IMR-90 (cell line): ENCODE data around the gene SYNE1. TPM values are rescaled to one million over a fixed set of nuclear protein-coding genes. Genes with fewer than 3 reads are reported as not detected.

Experiments used
- ATAC-seq: fragments of 200-7000 bp; cut with Tn5 transposase; 2 replicates; pipeline ENCODE4 v1.9.1; 2020; ENCODE audit warnings: low read depth, mild to moderate bottlenecking, moderate library complexity
- BruUV-seq: library from RNA; stranded (reverse); fragments of 400-500 nt; replicated peaks from 2 replicates; lab custom pipeline; 2021; lab: Mats Ljungman, UMichigan
- CTCF ChIA-PET: fragments of 300-600 bp; formaldehyde crosslinking; extraction: SDS; loops from one replicate; lab custom pipeline; 2021; ENCODE audit warnings: antibody characterized with exemption; lab: Yijun Ruan, JAX
- POLR2A ChIA-PET: fragments of 300-600 bp; sonication (Branson Sonifier 250); formaldehyde crosslinking; loops from one replicate; lab custom pipeline; 2022; ENCODE audit warnings: antibody characterized with exemption; ENCODE audit not compliant: unreplicated experiment; lab: Charles Lee
- DNase-seq: peaks from one replicate; pipeline ENCODE4 v3.0.0; 2013
- H2AFZ ChIP-seq: replicated peaks from 2 replicates; pipeline ENCODE3; 2013; ENCODE audit warnings: low read length, mild to moderate bottlenecking; ENCODE audit not compliant: poor library complexity
- H2AK5ac ChIP-seq: 2 replicates; pipeline ENCODE4 v1.6.1; 2013; ENCODE audit warnings: low read depth, low read length, inconsistent platforms
- H2AK9ac ChIP-seq: replicated peaks from 2 replicates; pipeline ENCODE3; 2013; ENCODE audit warnings: mild to moderate bottlenecking, low read depth, low read length, moderate library complexity; ENCODE audit not compliant: poor library complexity
- H2BK120ac ChIP-seq: 2 replicates; pipeline ENCODE4 v1.6.1; 2013; ENCODE audit warnings: low read depth, low read length, inconsistent platforms
- H2BK15ac ChIP-seq: 3 replicates; pipeline ENCODE4 v1.6.1; 2013; ENCODE audit warnings: low read depth, low read length, inconsistent platforms
- H2BK20ac ChIP-seq: 2 replicates; pipeline ENCODE4 v1.6.1; 2013; ENCODE audit warnings: low read depth, mild to moderate bottlenecking, inconsistent platforms, low read length, moderate library complexity
- H2BK5ac ChIP-seq: 2 replicates; pipeline ENCODE4 v1.6.1; 2013; ENCODE audit warnings: mild to moderate bottlenecking, low read depth, low read length, inconsistent platforms; ENCODE audit not compliant: poor library complexity, severe bottlenecking
- H3K14ac ChIP-seq: replicated peaks from 2 replicates; pipeline ENCODE4 v1.6.1; 2013; ENCODE audit warnings: low read depth, low read length, inconsistent platforms
- H3K18ac ChIP-seq: 2 replicates; pipeline ENCODE4 v1.6.1; 2013; ENCODE audit warnings: low read depth, low read length, control low read depth
- H3K23ac ChIP-seq: 2 replicates; pipeline ENCODE4 v1.6.1; 2013; ENCODE audit warnings: low read depth, low read length, inconsistent platforms
- H3K27ac ChIP-seq: 2 replicates; pipeline ENCODE4 v1.5.1; 2013; ENCODE audit warnings: mild to moderate bottlenecking, control low read depth, low read length; ENCODE audit not compliant: insufficient read depth
- H3K27me3 ChIP-seq: 2 replicates; pipeline ENCODE4 v1.6.1; 2013; ENCODE audit warnings: low read length; ENCODE audit not compliant: control insufficient read depth, insufficient read depth
- H3K36me3 ChIP-seq: 2 replicates; pipeline ENCODE4 v1.6.1; 2013; ENCODE audit warnings: low read length, mixed read lengths; ENCODE audit not compliant: control insufficient read depth, insufficient read depth
- H3K4ac ChIP-seq: 2 replicates; pipeline ENCODE4 v1.6.1; 2013; ENCODE audit warnings: low read depth, low read length, inconsistent platforms
- H3K4me1 ChIP-seq: 2 replicates; pipeline ENCODE4 v1.6.1; 2013; ENCODE audit warnings: low read length, mixed read lengths; ENCODE audit not compliant: control insufficient read depth, insufficient read depth
- H3K4me2 ChIP-seq: 2 replicates; pipeline ENCODE4 v1.6.1; 2013; ENCODE audit warnings: low read depth, mild to moderate bottlenecking, control low read depth, low read length, moderate library complexity
- H3K4me3 ChIP-seq: 2 replicates; pipeline ENCODE4 v1.5.1; 2013; ENCODE audit warnings: low read depth, mild to moderate bottlenecking, control low read depth, low read length, moderate library complexity; ENCODE audit not compliant: insufficient read depth
- H3K56ac ChIP-seq: 2 replicates; pipeline ENCODE4 v1.6.1; 2013; ENCODE audit warnings: low read length, inconsistent platforms; ENCODE audit not compliant: insufficient read depth; ENCODE audit errors: extremely low read depth
- H3K79me1 ChIP-seq, 2 experiments: 2 replicates each; pipeline ENCODE4 v1.6.1; 2013; ENCODE audit warnings: low read length in 2 of 2, inconsistent platforms in 1 of 2, low read depth in 1 of 2
- H3K9ac ChIP-seq: 2 replicates; pipeline ENCODE4 v1.6.1; 2013; ENCODE audit warnings: low read depth, low read length, control low read depth
- H3K9me1 ChIP-seq: 2 replicates; pipeline ENCODE4 v1.6.1; 2013; ENCODE audit warnings: low read length, inconsistent platforms; ENCODE audit not compliant: insufficient read depth
- H3K9me3 ChIP-seq: 2 replicates; pipeline ENCODE4 v1.6.1; 2013; ENCODE audit warnings: low read length; ENCODE audit not compliant: control insufficient read depth, insufficient read depth
- H4K20me1 ChIP-seq: 2 replicates; pipeline ENCODE4 v1.6.1; 2013; ENCODE audit warnings: low read length, inconsistent platforms; ENCODE audit not compliant: insufficient read depth
- H4K5ac ChIP-seq: 2 replicates; pipeline ENCODE4 v1.6.1; 2013; ENCODE audit warnings: mild to moderate bottlenecking, low read depth, low read length, control low read depth
- H4K8ac ChIP-seq, 2 experiments: 2 replicates each; pipeline ENCODE4 v1.6.1; 2013; ENCODE audit warnings: low read depth in 2 of 2, low read length in 2 of 2, control low read depth in 1 of 2, inconsistent platforms in 1 of 2
- H4K91ac ChIP-seq: 2 replicates; pipeline ENCODE4 v1.6.1; 2013; ENCODE audit warnings: low read depth, low read length, inconsistent platforms; ENCODE audit not compliant: insufficient read depth
- BHLHE40 ChIP-seq: fragments of 150-350 bp; IDR thresholded peaks from 2 replicates; pipeline ENCODE4 v1.6.1; 2016; ENCODE audit warnings: mild to moderate bottlenecking, low read depth, low read length
- CHD1 ChIP-seq: IDR thresholded peaks from 2 replicates; pipeline ENCODE4 v1.6.1; 2012; ENCODE audit warnings: low read depth, low read length, improper control_type of control experiment
- CTCF ChIP-seq: conservative IDR thresholded peaks from 2 replicates; pipeline ENCODE4 v1.5.1; 2012; ENCODE audit warnings: mild to moderate bottlenecking, low read depth, low read length, improper control_type of control experiment
- MAFK ChIP-seq: IDR thresholded peaks from 2 replicates; pipeline ENCODE4 v1.6.1; 2012; ENCODE audit warnings: low read depth, low read length, improper control_type of control experiment
- NFE2L2 ChIP-seq: fragments of 150-350 bp; IDR thresholded peaks from 2 replicates; pipeline ENCODE4 v1.6.1; 2016; ENCODE audit warnings: low read depth, mild to moderate bottlenecking, low read length
- RAD21 ChIP-seq: IDR thresholded peaks from 2 replicates; pipeline ENCODE4 v1.6.1; 2012; ENCODE audit warnings: low read length, improper control_type of control experiment
- SMC3 ChIP-seq: fragments of 150-350 bp; IDR thresholded peaks from 2 replicates; pipeline ENCODE4 v1.6.1; 2016; ENCODE audit warnings: low read depth, mild to moderate bottlenecking, antibody characterized with exemption, low read length, moderate library complexity
- dilution Hi-C: fragments of 300-500 bp; cut with HindIII; formaldehyde crosslinking; loops from one replicate; pipeline ENCODE4 v1.14.3; 2018; ENCODE audit warnings: low sequenced_read_pairs; ENCODE audit not compliant: unreplicated experiment
- in situ Hi-C: fragments of 300-500 bp; cut with MboI; formaldehyde crosslinking; loops from 3 replicates; pipeline ENCODE4 v1.14.3; 2019; ENCODE audit warnings: low sequenced_read_pairs, inconsistent platforms, mixed read lengths
- intact Hi-C: fragments of 100-400 bp; cut with micrococcal nuclease; formaldehyde crosslinking; loops from 2 replicates; pipeline ENCODE4 v1.10.0; 2022
- polyA plus RNA-seq, 3 experiments: library from polyadenylated mRNA; depleted of rRNA; stranded (reverse); fragments of >200 nt; gene quantifications; 2 replicates each; pipeline ENCODE4 v1.2.3, GENCODE V29; 2012; ENCODE audit warnings: low replicate concordance in 1 of 3
- total RNA-seq: library from RNA; depleted of rRNA; stranded (reverse); fragments of >200 nt; gene quantifications from 2 replicates; pipeline ENCODE4 v1.2.3, GENCODE V29; 2012

SYNE1 gene
- total and polyA plus RNA-seq, 2 of the 4 experiments (the other 2 are of a cell fraction): 34.1 to 159 TPM

GRCh38 chr6:152371775-152372174 lies 265.4 kb downstream of the SYNE1 start:
- intact Hi-C loops (no loop called here), in situ Hi-C loops (no loop called here), dilution Hi-C loops (no loop called here)
- H4K91ac ChIP-seq: no peak overlapping the region
- ATAC-seq (no peak), DNase-seq (no peak)
- ChIA-PET POLR2A (no interaction called here), CTCF (no interaction called here)
- no peak overlapping the region for H3K9ac ChIP-seq
- no peak overlapping the region for H3K27ac ChIP-seq
- no peak overlapping the region for H2AK9ac ChIP-seq
- no peaks in the 10 kb centered on the region; the same call in 1 of the 2 replicates for H3K9me1 ChIP-seq
- no peak overlapping the region for H3K56ac ChIP-seq
- no peak overlapping the region for H3K4me2 ChIP-seq
- H4K5ac ChIP-seq: no peak overlapping the region
- H3K4me3 ChIP-seq: no peak overlapping the region
- H2BK120ac ChIP-seq: no peak overlapping the region
- no peak overlapping the region for H3K18ac ChIP-seq
- no peaks in the 10 kb centered on the region for H4K20me1 ChIP-seq
- H2BK5ac ChIP-seq: no peak overlapping the region
- no peak overlapping the region for H3K23ac ChIP-seq
- no peak overlapping the region for H4K8ac ChIP-seq
- H3K79me1 ChIP-seq: peaks cover 13 to 26% of the 10 kb centered on the region in 2 experiments
- H3K14ac ChIP-seq: no peak overlapping the region
- H3K36me3 ChIP-seq: peaks cover 31% of the 10 kb centered on the region
- TF ChIP-seq CTCF: no peak
- no peak for TF ChIP-seq BHLHE40
- TF ChIP-seq CHD1: no peak
- no peak for TF ChIP-seq NFE2L2
- no peak for TF ChIP-seq MAFK
- no peak for TF ChIP-seq RAD21
- no peak for TF ChIP-seq SMC3
- no peak overlapping the region for H2AK5ac ChIP-seq
- H3K4me1 ChIP-seq: peaks cover 5% of the 10 kb centered on the region
- no peak overlapping the region for H2AFZ ChIP-seq
- no peak overlapping the region for H2BK15ac ChIP-seq
- BruUV-seq: no TSS peak
- no peaks in the 10 kb centered on the region for H3K27me3 ChIP-seq
- H2BK20ac ChIP-seq: no peak overlapping the region
- no peaks in the 10 kb centered on the region for H3K9me3 ChIP-seq
- H3K4ac ChIP-seq: no peak overlapping the region
